Smooth muscle cell (in vitro differentiated cells): ENCODE data around the gene PAM. TPM values are rescaled to one million over a fixed set of nuclear protein-coding genes. Genes with fewer than 3 reads are reported as not detected.

Experiments used
- DNase-seq: peaks from one replicate; lab custom pipeline; 2025; ENCODE audit not compliant: unreplicated experiment; lab: John Stamatoyannopoulos, UW
- H2AFZ ChIP-seq: fragments of 200-600 bp; sonication (generic); 2 replicates; pipeline ENCODE4 v1.6.0; 2016; ENCODE audit warnings: antibody characterized with exemption, low read depth, mild to moderate bottlenecking
- H3F3A ChIP-seq: fragments of 200-600 bp; sonication (generic); 2 replicates; pipeline ENCODE4 v1.6.0; 2017; ENCODE audit warnings: antibody characterized with exemption, low read depth
- H3K27ac ChIP-seq: fragments of 200-600 bp; sonication (generic); 2 replicates; pipeline ENCODE4 v1.5.1; 2016; ENCODE audit warnings: low read depth, mild to moderate bottlenecking
- H3K27me3 ChIP-seq: fragments of 200-600 bp; sonication (generic); 2 replicates; pipeline ENCODE4 v1.6.1; 2016; ENCODE audit warnings: low read depth, mild to moderate bottlenecking
- H3K36me3 ChIP-seq: fragments of 200-600 bp; sonication (generic); 2 replicates; pipeline ENCODE4 v1.5.1; 2016; ENCODE audit warnings: low read depth
- H3K4me1 ChIP-seq: fragments of 200-600 bp; sonication (generic); 2 replicates; pipeline ENCODE4 v1.5.1; 2016; ENCODE audit warnings: low read depth
- H3K4me2 ChIP-seq: fragments of 200-600 bp; sonication (generic); 2 replicates; pipeline ENCODE4 v1.6.0; 2016; ENCODE audit warnings: mild to moderate bottlenecking
- H3K4me3 ChIP-seq: fragments of 200-600 bp; sonication (generic); 2 replicates; pipeline ENCODE4 v1.5.1; 2016; ENCODE audit warnings: mild to moderate bottlenecking
- H3K79me2 ChIP-seq: fragments of 200-600 bp; sonication (generic); 2 replicates; pipeline ENCODE4 v1.6.0; 2016; ENCODE audit warnings: low read depth, mild to moderate bottlenecking
- H3K9ac ChIP-seq: fragments of 200-600 bp; sonication (generic); 2 replicates; pipeline ENCODE4 v1.6.0; 2016; ENCODE audit warnings: low read depth
- H3K9me3 ChIP-seq: fragments of 200-600 bp; sonication (generic); replicated peaks from 2 replicates; pipeline ENCODE4 v1.5.1; 2016; ENCODE audit warnings: low read depth
- H4K20me1 ChIP-seq: fragments of 200-600 bp; sonication (generic); 2 replicates; pipeline ENCODE4 v1.6.0; 2016; ENCODE audit warnings: low read depth
- CTCF ChIP-seq: fragments of 200-600 bp; sonication (generic); IDR thresholded peaks from 2 replicates; pipeline ENCODE4 v1.5.1; 2017; ENCODE audit warnings: borderline replicate concordance, mild to moderate bottlenecking, antibody characterized with exemption; ENCODE audit not compliant: insufficient read depth, poor library complexity, severe bottlenecking
- WGBS: methylation state at CpG from one replicate; pipeline ENCODE4 v1.1.7; 2016; ENCODE audit warnings: low lambda C conversion rate; 5-methylcytosine and 5-hydroxymethylcytosine counted together
- polyA plus RNA-seq: library from polyadenylated mRNA; unstranded; fragments of >200 nt; fragmentation: Nextera tagmentation; extraction: Ambion mirVana; gene quantifications from 2 replicates; pipeline ENCODE4 v1.2.1, GENCODE V29; 2016
- total RNA-seq: library from RNA; depleted of rRNA; stranded (reverse); fragments of >200 nt; gene quantifications from 2 replicates; pipeline ENCODE4 v1.2.3, GENCODE V29; 2014

Gene PAM
- total and polyA plus RNA-seq, 2 experiments from 2014 or later: 117 to 155 TPM

GRCh38 chr5:102974177-102974576 lies 219.1 kb downstream of the PAM start:
- Histone ChIP-seq H2AFZ (no peak overlapping the region), H3F3A (no peaks in the 10 kb centered on the region), H3K9ac (no peak overlapping the region), H4K20me1 (no peaks in the 10 kb centered on the region), H3K4me2 (no peak overlapping the region), H3K9me3 (no peaks in the 10 kb centered on the region), H3K27me3 (no peaks in the 10 kb centered on the region), H3K27ac (no peak overlapping the region), H3K4me3 (no peak overlapping the region), H3K4me1 (no peaks in the 10 kb centered on the region), H3K79me2 (no peaks in the 10 kb centered on the region), H3K36me3 (no peaks in the 10 kb centered on the region)
- WGBS: 94% methylated on average over 3 of the region's 3 CpGs
- TF ChIP-seq CTCF: no peak
- DNase-seq: no peak

- H3K36me3 ChIP-seq: no peaks in the 10 kb centered on the region
- H3K9ac ChIP-seq: no peak overlapping the region
- no peaks in the 10 kb centered on the region for H3K27me3 ChIP-seq
- TF ChIP-seq CTCF: no peak
- no peak overlapping the region for H3K4me3 ChIP-seq
- no peaks in the 10 kb centered on the region for H3K9me3 ChIP-seq
- WGBS: 83% methylated on average over 4 of the region's 4 CpGs
- H4K20me1 ChIP-seq: no peaks in the 10 kb centered on the region
- no peaks in the 10 kb centered on the region for H3F3A ChIP-seq
- H3K4me2 ChIP-seq: no peak overlapping the region
- H2AFZ ChIP-seq: no peak overlapping the region
- H3K27ac ChIP-seq: peak overlapping the region; percentile 20
- no peak for DNase-seq
- H3K4me1 ChIP-seq: no peaks in the 10 kb centered on the region
- no peaks in the 10 kb centered on the region for H3K79me2 ChIP-seq
Observed at GRCh38 chr5:102975045-102975444, 219.9 kb downstream of the PAM start.

GRCh38 chr5:102975457-102976182 lies 220.5 kb downstream of the PAM start:
- no peak overlapping the region for H3K4me2 ChIP-seq
- no peak overlapping the region for H3K9ac ChIP-seq
- TF ChIP-seq CTCF: no peak
- H3K9me3 ChIP-seq: no peaks in the 10 kb centered on the region
- no peaks in the 10 kb centered on the region for H4K20me1 ChIP-seq
- H2AFZ ChIP-seq: no peak overlapping the region
- no peaks in the 10 kb centered on the region for H3K27me3 ChIP-seq
- H3K79me2 ChIP-seq: no peaks in the 10 kb centered on the region
- no peak for DNase-seq
- H3K4me3 ChIP-seq: no peak overlapping the region
- H3K4me1 ChIP-seq: no peaks in the 10 kb centered on the region
- no peaks in the 10 kb centered on the region for H3K36me3 ChIP-seq
- peak overlapping the region; percentile 20 for H3K27ac ChIP-seq
- 81% methylated on average over 3 of the region's 3 CpGs for WGBS
- H3F3A ChIP-seq: no peaks in the 10 kb centered on the region

GRCh38 chr5:102981957-102982635 lies 227.0 kb downstream of the PAM start:
- no peak for DNase-seq
- H3F3A ChIP-seq: no peaks in the 10 kb centered on the region
- no peak overlapping the region for H3K9ac ChIP-seq
- no peak overlapping the region for H3K4me3 ChIP-seq
- WGBS: 100% methylated on average over 3 of the region's 3 CpGs
- H3K36me3 ChIP-seq: peaks cover 5% of the 10 kb centered on the region
- no peaks in the 10 kb centered on the region for H3K27me3 ChIP-seq
- H3K4me1 ChIP-seq: no peaks in the 10 kb centered on the region
- H3K79me2 ChIP-seq: no peaks in the 10 kb centered on the region
- no peak overlapping the region for H2AFZ ChIP-seq
- H3K27ac ChIP-seq: no peak overlapping the region
- no peak overlapping the region for H3K4me2 ChIP-seq
- no peak for TF ChIP-seq CTCF
- no peaks in the 10 kb centered on the region for H3K9me3 ChIP-seq
- no peaks in the 10 kb centered on the region for H4K20me1 ChIP-seq
